ENCODE results near the gene BCAS3.

The BCAS3 gene

DNA sequence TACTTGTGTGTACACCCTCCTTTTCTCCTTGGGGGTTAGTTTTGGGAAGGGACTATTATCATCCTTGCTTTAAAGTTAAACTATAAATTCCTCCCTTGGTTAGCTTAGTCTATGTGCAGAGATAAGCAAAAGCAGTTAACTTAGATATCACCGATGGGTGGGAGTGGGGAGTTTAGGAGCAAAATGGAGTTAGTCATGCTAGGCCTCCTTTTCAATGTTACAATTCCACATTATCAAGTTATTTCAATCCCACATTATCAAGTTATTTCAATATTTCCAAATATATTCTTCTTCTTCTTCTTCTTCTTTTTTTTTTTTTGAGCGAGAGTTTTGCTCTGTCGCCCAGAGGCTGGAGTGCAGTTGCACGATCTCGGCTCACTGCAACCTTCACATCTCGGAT lies 1.7 kb upstream of the BCAS3 start:
- DNase-seq (ENCODE audit: low read depth), result no peak

DNA sequence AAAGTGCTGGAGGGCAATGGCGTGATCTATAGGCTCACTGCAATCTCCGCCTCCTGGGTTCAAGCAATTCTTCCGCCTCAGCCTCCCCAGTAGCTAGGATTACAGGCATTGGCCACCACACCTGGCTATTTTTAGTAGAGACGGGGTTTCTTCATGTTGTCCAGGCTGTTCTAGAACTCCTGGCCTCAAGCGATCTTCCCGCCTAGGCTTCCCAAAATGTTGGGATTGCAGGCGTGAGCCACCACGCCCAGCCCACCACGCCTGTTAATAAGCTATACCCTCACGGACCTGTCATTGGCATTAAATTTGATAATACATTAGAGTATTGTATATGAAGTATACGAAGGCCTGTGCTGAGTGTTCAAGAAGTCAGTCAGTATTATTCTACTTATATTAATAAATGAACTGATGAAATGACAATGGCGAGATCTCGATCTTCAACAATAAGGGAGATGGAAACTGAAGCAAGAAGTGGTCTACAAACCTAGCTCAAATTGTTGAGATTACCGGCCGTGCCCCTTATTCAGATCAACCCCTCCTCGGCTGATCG lies 818 bp upstream of the BCAS3 start:
- no peak for DNase-seq (ENCODE audit: low read depth)

- no peak for DNase-seq (ENCODE audit: low read depth)
Observed at GRCh38 chr17:60678118-60678444, 430 bp downstream of the BCAS3 start.

- DNase-seq (ENCODE audit: low read depth), result no peak
Observed at GRCh38 chr17:60679287-60679686, 1.6 kb downstream of the BCAS3 start.

DNA sequence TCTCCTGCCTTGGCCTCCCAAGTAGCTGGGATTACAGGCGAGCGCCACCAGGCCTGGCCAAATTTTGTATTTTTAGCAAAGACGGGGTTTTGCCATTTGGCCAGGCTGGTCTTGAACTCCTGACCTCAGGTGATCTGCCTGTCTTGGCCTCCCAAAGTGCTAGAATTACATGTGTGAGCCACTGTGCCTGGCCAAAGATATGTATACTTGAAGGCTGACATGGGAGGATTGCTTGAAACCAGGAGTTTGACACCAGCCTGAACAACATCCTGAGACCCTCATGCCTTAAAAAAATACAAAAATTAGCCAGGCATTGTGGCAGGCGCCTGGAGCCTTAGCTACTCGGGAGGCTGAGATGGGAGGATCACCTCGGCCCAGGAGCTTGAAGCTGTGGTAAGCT lies 3.1 kb downstream of the BCAS3 start:
- no peak for DNase-seq (ENCODE audit: low read depth)

DNA sequence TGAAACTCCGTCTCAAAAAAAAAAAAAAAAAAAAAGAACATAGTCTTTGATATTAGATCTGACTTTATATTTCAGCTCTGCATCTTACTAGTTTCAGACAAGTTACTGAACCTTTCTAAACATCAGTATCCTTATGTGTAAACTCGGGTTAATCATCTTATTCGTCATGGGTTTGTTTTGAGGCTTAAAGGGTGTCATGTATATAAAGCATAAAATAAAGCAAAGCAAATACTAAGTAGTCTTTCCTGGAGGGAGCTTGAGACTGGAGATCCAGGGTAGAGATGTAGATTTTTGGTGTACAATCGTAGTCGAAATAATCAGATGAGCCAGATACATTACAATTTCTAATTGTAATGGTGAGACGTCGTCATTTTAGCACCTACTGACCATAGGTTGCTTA lies 7.8 kb downstream of the BCAS3 start:
- no peak for DNase-seq (ENCODE audit: low read depth)

DNA sequence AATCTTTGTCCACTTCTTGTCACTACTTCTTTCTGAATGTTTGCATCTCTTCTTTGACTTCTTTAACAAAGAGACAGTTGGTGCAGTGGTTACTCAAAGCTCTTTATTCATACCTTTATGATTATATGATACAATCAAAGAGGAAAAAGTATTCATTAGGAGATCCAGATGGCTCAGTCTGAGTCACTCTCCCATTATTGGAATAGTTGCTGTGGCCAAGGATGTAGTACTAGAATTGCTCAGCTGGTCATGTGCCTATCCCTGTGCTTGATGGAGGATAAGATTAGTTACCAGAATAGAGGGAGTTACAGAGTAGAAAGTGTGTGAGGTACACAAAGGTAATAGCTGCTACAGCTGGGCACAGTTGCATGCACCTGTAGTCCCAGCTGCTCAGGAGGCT lies 18.3 kb downstream of the BCAS3 start:
- DNase-seq (ENCODE audit: low read depth), result no peak

GRCh38 chr17:60699090-60699489 lies 21.4 kb downstream of the BCAS3 start:
- DNase-seq (ENCODE audit: low read depth), result no peak

- DNase-seq (ENCODE audit: low read depth), result no peak
Observed at GRCh38 chr17:60704170-60704569, 26.5 kb downstream of the BCAS3 start.

- DNase-seq (ENCODE audit: low read depth), result no peak
Observed at GRCh38 chr17:60712675-60713074, 35.0 kb downstream of the BCAS3 start.

- no peak for DNase-seq (ENCODE audit: low read depth)
Observed at GRCh38 chr17:60713608-60714007, 36.0 kb downstream of the BCAS3 start.

DNA sequence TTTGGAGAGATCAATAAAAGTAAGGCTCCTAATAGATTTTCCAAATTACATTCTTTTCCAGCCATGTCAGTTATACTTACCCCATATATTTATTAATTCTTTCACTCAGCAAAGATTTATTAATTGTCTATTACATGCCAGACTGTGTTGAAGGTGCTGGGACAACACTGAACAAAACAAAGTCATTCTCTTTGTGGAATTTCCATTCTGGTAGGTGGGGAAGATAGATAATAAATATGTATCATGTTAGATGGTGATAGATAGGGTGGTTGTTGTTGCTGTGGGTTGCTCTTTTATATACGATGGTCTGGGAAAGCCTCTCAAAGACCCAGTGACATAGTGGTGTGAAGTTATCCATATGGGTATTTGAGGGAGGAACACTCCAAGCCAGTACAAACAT lies 39.1 kb downstream of the BCAS3 start:
- no peak for DNase-seq (ENCODE audit: low read depth)

DNA sequence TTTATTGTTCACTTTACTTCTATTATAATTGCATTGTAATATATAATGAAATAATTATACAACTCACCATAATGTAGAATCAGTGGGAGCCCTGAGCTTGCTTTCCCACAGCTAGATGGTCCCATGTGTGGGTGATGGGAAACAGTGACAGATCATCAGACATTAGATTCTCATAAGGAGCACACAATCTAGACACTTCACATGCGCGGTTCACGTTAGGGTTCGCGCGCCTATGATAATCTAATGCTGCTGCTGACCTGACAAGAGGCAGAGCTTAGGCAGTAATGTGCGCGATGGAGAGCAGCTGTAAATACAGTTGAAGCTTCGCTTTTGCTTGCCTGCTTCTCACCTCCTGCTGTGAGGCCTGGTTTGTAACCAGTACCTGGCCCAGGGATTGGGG lies 40.2 kb downstream of the BCAS3 start:
- DNase-seq (ENCODE audit: low read depth), result no peak

GRCh38 chr17:60720763-60721531 lies 43.3 kb downstream of the BCAS3 start:
- no peak for DNase-seq (ENCODE audit: low read depth)

GRCh38 chr17:60724647-60725046 lies 47.0 kb downstream of the BCAS3 start:
- DNase-seq (ENCODE audit: low read depth), result no peak

- no peak for DNase-seq (ENCODE audit: low read depth)
Observed at GRCh38 chr17:60729854-60730253, 52.2 kb downstream of the BCAS3 start.

- DNase-seq (ENCODE audit: low read depth), result no peak
Observed at GRCh38 chr17:60730273-60730672, 52.6 kb downstream of the BCAS3 start.

DNA sequence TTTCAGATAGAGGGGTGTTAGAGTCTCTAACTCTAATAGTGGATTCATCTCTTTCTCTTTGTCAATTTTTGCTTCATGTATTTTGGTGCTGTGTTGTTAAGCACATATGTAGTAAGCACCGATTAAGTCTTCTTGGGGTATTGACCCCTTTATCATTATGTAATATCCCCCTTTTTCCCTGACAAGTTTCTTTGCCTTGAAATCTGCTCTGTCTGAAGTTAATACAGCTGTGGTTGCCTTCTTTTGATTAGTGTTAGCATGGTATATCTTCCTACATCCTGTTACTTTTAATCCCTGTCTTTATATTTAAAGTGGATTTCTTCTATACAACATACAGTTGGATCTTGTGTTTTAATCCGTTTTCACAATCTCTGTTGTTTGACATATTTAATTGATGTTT lies 60.6 kb downstream of the BCAS3 start:
- no peak for DNase-seq (ENCODE audit: low read depth)

DNA sequence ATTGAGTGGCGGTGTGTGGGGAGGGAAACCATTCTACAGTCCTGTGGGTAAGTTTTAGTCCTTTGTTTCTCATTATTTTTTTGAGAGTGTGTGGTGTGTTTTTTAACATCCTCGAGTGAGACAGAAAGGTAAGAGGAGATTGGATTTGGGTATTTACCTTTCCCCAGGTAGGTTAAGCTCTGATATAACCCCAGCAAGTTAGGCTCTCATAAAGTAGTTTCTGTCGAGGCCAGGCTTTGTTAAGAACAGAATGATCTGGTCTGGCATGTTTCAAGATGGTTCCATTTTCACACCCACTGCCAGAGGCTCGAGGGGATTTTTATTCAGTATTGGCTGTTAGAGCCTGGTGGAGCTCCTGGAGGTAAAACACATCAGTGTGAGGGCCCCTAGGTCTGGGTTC lies 62.9 kb downstream of the BCAS3 start:
- no peak for DNase-seq (ENCODE audit: low read depth)

GRCh38 chr17:60741031-60741430 lies 63.4 kb downstream of the BCAS3 start:
- no peak for DNase-seq (ENCODE audit: low read depth)

GRCh38 chr17:60743282-60743681 lies 65.6 kb downstream of the BCAS3 start:
- DNase-seq (ENCODE audit: low read depth), result no peak

DNA sequence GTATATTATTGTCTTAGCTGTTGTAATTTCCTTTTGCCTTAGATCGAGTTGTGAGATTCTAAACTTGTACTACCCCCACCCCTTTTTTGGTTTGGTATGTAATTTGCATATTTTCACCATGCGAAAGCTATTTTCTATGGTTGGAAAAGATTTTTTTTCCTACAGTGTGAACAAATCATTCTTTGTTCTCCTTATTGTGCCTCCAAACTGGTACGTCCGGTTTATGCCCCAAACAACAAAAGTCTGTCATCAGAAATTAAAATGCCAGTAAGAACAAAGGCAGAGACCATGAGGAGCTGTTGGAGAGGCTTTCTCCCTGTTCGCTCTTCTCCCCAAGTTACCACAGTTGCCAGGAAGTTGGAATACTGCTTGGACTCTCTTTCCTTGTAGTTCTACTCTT lies 66.1 kb downstream of the BCAS3 start:
- DNase-seq (ENCODE audit: low read depth), result peak; percentile 10

- DNase-seq (ENCODE audit: low read depth), result no peak
Observed at GRCh38 chr17:60744355-60744966, 66.8 kb downstream of the BCAS3 start.

DNA sequence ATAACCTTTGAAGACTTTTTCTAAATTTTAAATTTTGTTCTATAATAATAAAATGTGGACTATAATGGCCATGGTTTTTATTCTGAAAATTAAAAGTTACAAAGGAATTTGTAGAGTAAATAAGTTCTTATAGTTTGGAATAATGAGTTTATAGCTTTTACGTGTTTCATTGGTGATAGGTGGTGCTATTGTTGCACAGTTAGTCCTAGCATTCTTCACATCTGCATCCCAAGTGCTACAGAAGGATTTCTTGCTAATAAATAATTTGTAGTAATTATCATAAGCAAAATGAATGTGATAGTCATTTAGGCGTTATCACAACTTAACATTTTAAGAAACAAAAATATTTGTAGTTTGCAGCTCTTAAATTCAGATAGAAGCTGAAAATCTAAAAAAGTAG lies 67.9 kb downstream of the BCAS3 start:
- DNase-seq (ENCODE audit: low read depth), result no peak
